Endothelial cell of umbilical vein (primary cell): ENCODE measurements around the gene OSBPL5. TPM values are rescaled to one million over a fixed set of nuclear protein-coding genes. Genes with fewer than 3 reads are reported as not detected.

Experiments used
- BruUV-seq: library from RNA; stranded (reverse); fragments of 400-500 nt; replicated peaks from 2 replicates; lab custom pipeline; 2021; lab: Mats Ljungman, UMichigan
- CTCF ChIA-PET: fragments of 300-600, 350-600 bp; sonication (Branson Sonifier 250); formaldehyde crosslinking; loops from one replicate; lab custom pipeline; 2021; ENCODE audit warnings: antibody characterized with exemption, inconsistent platforms; lab: Charles Lee
- POLR2A ChIA-PET: fragments of 300-600, 350-600 bp; sonication (Branson Sonifier 250); formaldehyde crosslinking; loops from one replicate; lab custom pipeline; 2021; ENCODE audit warnings: antibody characterized with exemption, inconsistent platforms; lab: Charles Lee
- DNase-seq: peaks from one replicate; pipeline ENCODE4 v3.0.0-alpha.2; 2011; ENCODE audit warnings: low read depth, low spot score
- FAIRE-seq: peaks from 2 replicates; lab custom pipeline; 2011; peaks lifted over from hg19 to GRCh38; lab: Jason Lieb, UNC
- H2AFZ ChIP-seq: 2 replicates; pipeline ENCODE4 v1.6.0; 2012; ENCODE audit warnings: low read depth, low read length, control low read depth, inconsistent platforms
- H3K27ac ChIP-seq: 2 replicates; pipeline ENCODE4 v1.5.1; 2011; ENCODE audit warnings: low read depth, mild to moderate bottlenecking, control low read depth, low read length, moderate library complexity; ENCODE audit not compliant: insufficient read depth
- H3K27me3 ChIP-seq, 2 experiments: 2 replicates each; pipeline versions ENCODE4 v1.6.0 to v1.6.1; 2011; ENCODE audit warnings: low read length in 2 of 2, mixed read lengths in 1 of 2; ENCODE audit not compliant: control insufficient read depth in 2 of 2, insufficient read depth in 2 of 2
- H3K36me3 ChIP-seq, 2 experiments: 2 replicates in 1 of 2; 3 replicates in 1 of 2; pipeline ENCODE4 v1.5.1; 2011; ENCODE audit warnings: low read length in 2 of 2, mild to moderate bottlenecking in 1 of 2, moderate library complexity in 1 of 2; ENCODE audit not compliant: control insufficient read depth in 2 of 2, insufficient read depth in 2 of 2; ENCODE audit errors: extremely low read depth in 1 of 2
- H3K4me1 ChIP-seq: 3 replicates; pipeline ENCODE4 v1.5.1; 2011; ENCODE audit warnings: mild to moderate bottlenecking, low read length; ENCODE audit not compliant: control insufficient read depth, insufficient read depth; ENCODE audit errors: extremely low read depth
- H3K4me2 ChIP-seq: 2 replicates; pipeline ENCODE4 v1.6.1; 2011; ENCODE audit warnings: low read length, control low read depth, mixed read lengths; ENCODE audit not compliant: insufficient read depth
- H3K4me3 ChIP-seq, 3 experiments: fragments of 200-600 bp in 1 of 3; sonication (generic), shearing (Covaris generic) in 1 of 3; replicated peaks in 1 of 3; 2 replicates each; pipeline ENCODE4 v1.5.1; 2011 to 2016; ENCODE audit warnings: control low read depth in 3 of 3, low read length in 3 of 3, mild to moderate bottlenecking in 2 of 3, inconsistent platforms in 1 of 3, low read depth in 1 of 3, moderate library complexity in 1 of 3; ENCODE audit not compliant: insufficient read depth in 1 of 3
- H3K79me2 ChIP-seq: 2 replicates; pipeline ENCODE4 v1.6.0; 2012; ENCODE audit warnings: low read length, inconsistent platforms; ENCODE audit not compliant: control insufficient read depth, insufficient read depth
- H3K9ac ChIP-seq: replicated peaks from 2 replicates; pipeline ENCODE3; 2011; ENCODE audit warnings: low read length, control low read depth; ENCODE audit not compliant: insufficient read depth; ENCODE audit errors: extremely low read depth
- H3K9me1 ChIP-seq: replicated peaks from 3 replicates; pipeline ENCODE4 v1.6.0; 2011; ENCODE audit warnings: mild to moderate bottlenecking, low read length; ENCODE audit not compliant: control insufficient read depth, insufficient read depth; ENCODE audit errors: extremely low read depth
- H3K9me3 ChIP-seq: replicated peaks from 2 replicates; pipeline ENCODE4 v1.5.1; 2012; ENCODE audit warnings: low read length, inconsistent platforms; ENCODE audit not compliant: control insufficient read depth, insufficient read depth
- H4K20me1 ChIP-seq: replicated peaks from 2 replicates; pipeline ENCODE3; 2011; ENCODE audit warnings: mild to moderate bottlenecking, low read length; ENCODE audit not compliant: control insufficient read depth, insufficient read depth; ENCODE audit errors: extremely low read depth
- EZH2 ChIP-seq: IDR thresholded peaks from 2 replicates; pipeline ENCODE4 v1.6.1; 2012; ENCODE audit warnings: borderline replicate concordance, low read depth, mild to moderate bottlenecking, moderate library complexity, low read length, inconsistent platforms; ENCODE audit not compliant: severe bottlenecking
- FOS ChIP-seq: IDR thresholded peaks from 2 replicates; pipeline ENCODE4 v1.6.1; 2011; ENCODE audit warnings: mild to moderate bottlenecking, low read length, moderate library complexity, borderline replicate concordance; ENCODE audit not compliant: insufficient read depth
- GATA2 ChIP-seq: IDR thresholded peaks from 2 replicates; pipeline ENCODE4 v1.7.0; 2011; ENCODE audit warnings: low read depth, mild to moderate bottlenecking, moderate library complexity, mixed read lengths, low read length; ENCODE audit not compliant: insufficient read length, insufficient read depth
- JUN ChIP-seq: IDR thresholded peaks from 2 replicates; pipeline ENCODE4 v1.6.1; 2011; ENCODE audit warnings: borderline replicate concordance, low read depth; ENCODE audit not compliant: insufficient read length, insufficient read depth
- MAX ChIP-seq: IDR thresholded peaks from 2 replicates; pipeline ENCODE4 v1.6.1; 2011; ENCODE audit not compliant: insufficient read depth, insufficient read length
- MYC ChIP-seq: IDR thresholded peaks from one replicate; pipeline ENCODE4 v1.6.1; 2011; ENCODE audit warnings: mild to moderate bottlenecking, low read depth, low read length
- POLR2A ChIP-seq: IDR thresholded peaks from 2 replicates; pipeline ENCODE4 v1.6.1; 2012; ENCODE audit warnings: low read depth, mild to moderate bottlenecking, control low read depth, low read length
- POLR2AphosphoS5 ChIP-seq: IDR thresholded peaks from 2 replicates; pipeline ENCODE4 v1.6.1; 2012; ENCODE audit warnings: low read depth, mild to moderate bottlenecking, control low read depth, low read length, moderate library complexity; ENCODE audit not compliant: insufficient read depth
- dilution Hi-C: fragments of 300-500 bp; cut with MboI; formaldehyde crosslinking; loops from one replicate; pipeline ENCODE4 v1.15.0; 2019; ENCODE audit warnings: low sequenced_read_pairs; ENCODE audit not compliant: extremely low pct_ligation_motif_present
- intact Hi-C: fragments of 100-400 bp; cut with micrococcal nuclease; formaldehyde crosslinking; loops from one replicate; pipeline ENCODE4 v1.10.0; 2022
- polyA plus RNA-seq, 4 experiments: library from polyadenylated mRNA; depleted of rRNA in 3 of 4; stranded (reverse) in 3 of 4; unstranded in 1 of 4; fragments of >200 nt; gene quantifications; 2 replicates each; pipeline versions ENCODE4 v1.2.1 to v1.2.3, GENCODE V29; 2011 to 2012; ENCODE audit warnings: missing spikeins in 1 of 4
- total RNA-seq: library from RNA; stranded (reverse); gene quantifications from 2 replicates; pipeline ENCODE4 v1.2.3, GENCODE V29; 2021
- TF ChIP-seq, protein P1 (sequence below), 2 donors: IDR thresholded peaks; 1 replicate in 1 of 2; 2 replicates in 1 of 2; pipeline ENCODE4 v1.5.1; 2011; ENCODE audit warnings: low read length in 2 of 2, mild to moderate bottlenecking in 2 of 2, moderate library complexity in 2 of 2, control low read depth in 1 of 2, inconsistent platforms in 1 of 2, low read depth in 1 of 2; ENCODE audit not compliant: insufficient read depth in 1 of 2; ENCODE audit errors: extremely low read depth in 1 of 2

The OSBPL5 gene
- total and polyA plus RNA-seq, 2 donors (not counting 3 experiments of a cell fraction or from before 2014, with no cell fraction given): 8.7 to 37.7 TPM

DNA sequence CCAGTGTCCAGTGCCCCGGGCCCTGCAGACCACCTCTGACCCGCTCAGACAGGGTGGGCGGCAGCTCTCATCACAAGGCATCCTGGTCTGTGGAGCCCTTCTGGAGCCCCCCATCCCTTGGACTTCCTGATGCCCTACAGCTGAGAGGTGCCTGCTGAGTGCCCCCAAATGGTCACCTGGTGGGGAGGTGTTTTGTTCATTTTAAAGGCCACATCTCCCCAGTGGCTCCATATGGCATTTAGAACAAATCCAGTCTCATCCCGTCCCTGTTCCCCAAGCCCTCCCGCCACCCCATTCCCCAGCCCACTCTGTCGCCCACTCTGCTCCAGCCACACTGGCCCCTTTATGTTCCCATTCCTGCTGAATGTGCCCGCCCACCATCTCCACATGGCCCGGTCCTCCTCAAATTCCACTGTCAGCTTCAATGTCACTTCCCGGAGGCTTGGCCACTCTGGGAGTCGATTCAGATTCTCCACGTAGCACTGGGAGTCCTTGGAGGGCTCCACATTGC lies 32.8 kb downstream of the OSBPL5 start:
- dilution Hi-C loops (no loop called here), intact Hi-C loops (no loop called here)
- H3K4me1 ChIP-seq: no peaks in the 10 kb centered on the region
- CTCF ChIA-PET: no interaction called here
- H3K27ac ChIP-seq: no peak overlapping the region
- H3K36me3 ChIP-seq: no peaks in the 10 kb centered on the region
- no TSS peak for BruUV-seq
- no peaks in the 10 kb centered on the region for H3K79me2 ChIP-seq
- no peaks in the 10 kb centered on the region for H3K9me1 ChIP-seq
- POLR2A ChIA-PET: no interaction called here
- H3K4me2 ChIP-seq: no peak overlapping the region
- no peaks in the 10 kb centered on the region for H4K20me1 ChIP-seq
- H2AFZ ChIP-seq: no peak overlapping the region
- DNase-seq: no peak
- no peak for FAIRE-seq
- H3K4me3 ChIP-seq: no peak overlapping the region
- TF ChIP-seq GATA2 (no peak), MAX (no peak), POLR2AphosphoS5 (no peak)
- no peaks in the 10 kb centered on the region for H3K27me3 ChIP-seq
- no peak overlapping the region for H3K9ac ChIP-seq
- no peaks in the 10 kb centered on the region for H3K9me3 ChIP-seq

GRCh38 chr11:3131330-3131941 lies 33.7 kb downstream of the OSBPL5 start:
- no peaks in the 10 kb centered on the region for H3K27me3 ChIP-seq
- dilution Hi-C loops: no loop called here
- no peaks in the 10 kb centered on the region for H3K36me3 ChIP-seq
- DNase-seq (no peak), FAIRE-seq (no peak)
- H3K4me2 ChIP-seq: no peak overlapping the region
- no peaks in the 10 kb centered on the region for H3K79me2 ChIP-seq
- H3K9me3 ChIP-seq: no peaks in the 10 kb centered on the region
- H3K27ac ChIP-seq: no peak overlapping the region
- peaks cover 8% of the 10 kb centered on the region for H3K4me1 ChIP-seq
- POLR2A ChIA-PET: no interaction called here
- intact Hi-C loops: no loop called here
- CTCF ChIA-PET: no interaction called here
- no peak overlapping the region for H3K9ac ChIP-seq
- H3K9me1 ChIP-seq: no peaks in the 10 kb centered on the region
- H2AFZ ChIP-seq: no peak overlapping the region
- TF ChIP-seq FOS: no peak
- TF ChIP-seq POLR2A: no peak
- TF ChIP-seq JUN: no peak
- no peak for TF ChIP-seq MYC
- no peak for TF ChIP-seq EZH2
- TF ChIP-seq POLR2AphosphoS5: no peak
- no peak for TF ChIP-seq MAX
- TF ChIP-seq, protein P1, sequence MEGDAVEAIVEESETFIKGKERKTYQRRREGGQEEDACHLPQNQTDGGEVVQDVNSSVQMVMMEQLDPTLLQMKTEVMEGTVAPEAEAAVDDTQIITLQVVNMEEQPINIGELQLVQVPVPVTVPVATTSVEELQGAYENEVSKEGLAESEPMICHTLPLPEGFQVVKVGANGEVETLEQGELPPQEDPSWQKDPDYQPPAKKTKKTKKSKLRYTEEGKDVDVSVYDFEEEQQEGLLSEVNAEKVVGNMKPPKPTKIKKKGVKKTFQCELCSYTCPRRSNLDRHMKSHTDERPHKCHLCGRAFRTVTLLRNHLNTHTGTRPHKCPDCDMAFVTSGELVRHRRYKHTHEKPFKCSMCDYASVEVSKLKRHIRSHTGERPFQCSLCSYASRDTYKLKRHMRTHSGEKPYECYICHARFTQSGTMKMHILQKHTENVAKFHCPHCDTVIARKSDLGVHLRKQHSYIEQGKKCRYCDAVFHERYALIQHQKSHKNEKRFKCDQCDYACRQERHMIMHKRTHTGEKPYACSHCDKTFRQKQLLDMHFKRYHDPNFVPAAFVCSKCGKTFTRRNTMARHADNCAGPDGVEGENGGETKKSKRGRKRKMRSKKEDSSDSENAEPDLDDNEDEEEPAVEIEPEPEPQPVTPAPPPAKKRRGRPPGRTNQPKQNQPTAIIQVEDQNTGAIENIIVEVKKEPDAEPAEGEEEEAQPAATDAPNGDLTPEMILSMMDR (IDR thresholded peaks at IDR 0.05; ENCODE audit: extremely low read depth in 1 of 2, insufficient read depth in 1 of 2, low read depth in 1 of 2, low read length in 2 of 2): no peak
- no peak overlapping the region for H3K4me3 ChIP-seq
- BruUV-seq: no TSS peak
- H4K20me1 ChIP-seq: no peaks in the 10 kb centered on the region
